ENCODE measurements around the gene INPP5A.
"Not testable (repeated sequence)": the region's sequence is repeated elsewhere in the genome, so short reads cannot be mapped to it uniquely, and the experiment has no call there.

INPP5A gene

DNA sequence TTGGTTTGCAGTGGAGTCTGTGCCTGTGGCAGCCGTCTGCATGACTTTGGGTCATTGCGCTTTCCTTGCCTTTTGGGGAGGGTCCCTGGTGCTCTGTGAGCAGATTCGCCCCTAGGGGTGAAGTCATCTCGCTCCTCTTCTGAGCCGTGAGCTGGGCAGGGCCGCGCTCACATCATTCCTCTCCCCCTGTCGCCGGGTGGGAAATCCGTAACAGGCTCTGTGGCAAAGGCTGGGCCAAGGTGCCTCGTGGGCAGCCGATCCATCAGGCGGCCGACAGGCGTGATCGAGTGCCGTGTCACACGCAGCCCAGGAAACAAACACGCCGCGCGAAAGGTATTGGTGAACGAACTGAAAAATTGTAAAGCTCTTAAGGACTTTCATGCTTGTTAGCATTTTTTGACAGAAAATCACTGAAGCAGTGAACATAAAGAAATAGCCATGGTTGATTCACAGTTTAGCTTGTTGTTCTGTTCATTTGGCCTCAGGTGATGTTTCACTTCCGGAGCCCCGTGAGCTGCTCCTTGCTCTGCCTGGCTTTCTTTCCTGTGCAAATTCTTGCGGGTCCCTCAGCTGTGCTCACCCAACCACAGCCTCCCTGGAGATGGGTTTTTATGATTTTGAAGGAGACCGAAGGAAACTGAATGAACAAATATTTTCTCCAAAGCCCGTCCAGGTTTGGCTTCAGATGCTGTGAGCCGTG, 126.2 kb downstream of the INPP5A start:
- no peak for DNase-seq

DNA sequence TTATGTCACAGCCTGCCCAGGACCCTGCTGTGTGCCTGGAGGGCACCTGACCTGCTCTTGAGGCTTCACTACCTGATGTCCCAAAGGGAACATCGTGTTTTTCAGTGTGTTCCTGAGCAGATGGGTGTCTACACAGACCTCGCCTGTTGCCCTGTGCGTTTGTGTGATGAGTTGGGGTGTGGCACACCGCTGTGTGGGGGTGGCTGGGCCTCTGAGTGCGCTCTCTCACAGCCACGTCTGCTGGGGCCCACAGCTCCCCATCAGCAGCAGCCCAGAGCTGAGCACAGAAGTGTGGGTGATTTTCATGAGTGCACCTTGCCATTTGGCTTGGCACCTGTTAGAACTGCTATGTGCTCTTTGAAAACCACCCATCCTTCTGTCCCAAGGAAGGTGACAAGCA, 126.8 kb downstream of the INPP5A start:
- no peak for DNase-seq

DNA sequence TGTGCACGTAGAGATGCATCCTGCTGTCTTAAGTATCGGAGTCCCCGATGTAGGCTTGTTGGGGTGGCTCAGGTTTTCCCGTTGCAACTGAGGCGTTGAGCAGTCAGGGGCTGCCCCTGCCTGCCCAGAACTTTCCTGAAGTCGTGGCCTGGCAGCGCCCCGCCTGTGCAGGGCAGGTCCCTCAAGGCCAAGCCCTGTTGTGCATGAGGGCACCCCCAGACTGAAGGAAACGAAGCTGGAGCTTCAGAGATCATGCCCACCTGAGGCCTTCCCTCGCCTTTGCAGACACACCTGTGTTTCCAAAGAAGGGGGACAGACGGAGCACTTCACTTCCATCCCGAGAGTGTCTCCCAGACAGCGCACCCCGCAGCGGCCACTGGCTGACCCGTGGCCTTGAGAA, 127.3 kb downstream of the INPP5A start:
- DNase-seq, result no peak

DNA sequence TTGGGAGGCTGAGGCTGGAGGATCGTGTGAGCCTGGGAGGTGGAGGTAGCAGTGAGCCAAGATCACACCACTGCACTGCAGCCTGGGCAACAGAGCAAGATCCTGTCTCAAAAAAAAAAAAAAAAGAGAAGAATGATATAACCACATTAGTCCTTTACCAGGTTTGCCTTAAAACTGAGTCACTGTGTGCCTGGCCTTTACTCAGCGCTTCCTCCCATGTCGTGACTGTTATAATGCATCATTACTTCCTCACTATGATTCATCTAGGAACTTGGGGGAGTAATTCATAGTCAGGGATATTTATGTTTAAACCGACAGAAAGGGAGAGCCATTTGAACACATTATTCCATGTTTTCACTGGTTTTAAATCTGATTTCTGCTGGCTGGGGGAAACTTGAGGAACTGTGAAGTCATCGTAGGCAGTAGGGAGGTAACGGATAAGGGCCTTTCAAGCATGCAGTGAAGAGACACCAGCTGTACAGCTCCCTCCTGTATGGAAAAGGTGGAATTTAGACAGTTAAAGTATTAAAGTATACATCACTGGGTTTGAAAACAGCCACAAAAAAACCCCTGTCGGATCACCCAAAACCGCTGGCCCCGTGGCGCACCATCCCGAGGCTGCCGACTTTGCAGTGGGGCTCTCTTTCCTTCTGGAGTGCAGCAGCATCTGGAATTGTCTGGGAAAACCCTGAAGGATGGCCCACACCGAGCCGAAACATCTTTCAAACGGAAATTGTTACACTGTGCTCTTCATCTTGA, 128.5 kb downstream of the INPP5A start:
- DNase-seq, result no peak

DNA sequence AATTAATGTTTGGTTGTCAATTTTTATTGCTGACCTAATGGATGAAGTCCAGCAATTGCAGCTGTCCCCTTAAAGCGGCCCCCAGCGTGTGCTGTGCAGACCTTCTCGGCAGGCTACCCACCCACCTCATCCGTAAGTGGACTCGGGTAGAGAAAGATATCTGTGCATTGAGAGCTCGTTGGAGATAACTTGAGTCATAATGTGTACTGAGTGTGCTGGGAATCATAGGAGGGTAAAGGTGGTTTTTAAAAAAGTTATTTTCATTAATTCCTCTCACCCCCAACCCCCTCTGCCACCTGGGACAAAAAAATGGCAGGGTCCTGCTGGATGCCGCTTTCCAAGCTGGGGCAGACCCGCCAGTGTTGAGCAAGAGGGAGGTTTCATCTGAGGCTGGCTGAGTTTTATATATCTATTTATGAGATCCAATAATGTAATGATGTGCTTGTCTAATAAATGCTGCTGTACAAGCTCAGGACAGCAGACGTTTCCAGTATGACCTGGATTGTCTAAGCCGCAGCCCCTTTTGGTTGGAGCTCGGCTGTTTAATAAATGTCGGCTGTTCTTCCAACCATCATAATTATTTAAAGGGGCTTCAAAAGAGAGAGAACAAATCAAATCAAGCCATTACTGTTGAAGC, 129.2 kb downstream of the INPP5A start:
- DNase-seq, result no peak

DNA sequence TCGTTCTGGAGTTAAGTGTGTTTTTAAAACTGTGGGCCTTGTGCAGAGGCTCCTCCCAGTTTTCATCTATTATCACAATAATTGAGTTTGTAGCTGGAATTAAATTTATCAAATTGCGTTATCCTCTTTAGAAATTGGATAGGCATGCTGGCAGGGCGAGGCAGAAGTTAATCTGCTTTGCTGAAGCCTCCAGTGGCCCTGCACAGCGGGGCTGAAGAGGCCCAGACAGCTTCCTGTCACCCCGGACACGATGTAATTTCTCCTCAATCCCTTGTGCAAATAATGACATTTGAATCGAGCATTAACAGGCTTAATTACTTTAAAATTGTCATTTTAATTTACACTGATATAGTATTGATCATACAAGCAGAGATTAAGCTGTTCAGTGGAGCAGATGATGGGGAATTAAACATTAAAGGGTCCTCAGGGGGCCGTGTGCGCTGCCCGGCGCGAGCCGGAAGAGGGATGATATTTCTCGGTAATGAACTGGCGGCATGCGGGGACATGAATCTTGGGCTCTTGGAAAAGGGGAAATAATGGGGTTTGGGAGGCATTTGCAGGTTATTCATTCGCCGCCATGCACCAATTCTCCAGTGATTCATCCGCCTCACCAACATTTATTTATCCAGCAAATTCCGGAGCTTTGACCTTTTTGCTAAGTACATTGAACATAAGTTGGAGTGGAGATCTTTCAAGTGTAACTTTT, 129.9 kb downstream of the INPP5A start:
- DNase-seq, result no peak

DNA sequence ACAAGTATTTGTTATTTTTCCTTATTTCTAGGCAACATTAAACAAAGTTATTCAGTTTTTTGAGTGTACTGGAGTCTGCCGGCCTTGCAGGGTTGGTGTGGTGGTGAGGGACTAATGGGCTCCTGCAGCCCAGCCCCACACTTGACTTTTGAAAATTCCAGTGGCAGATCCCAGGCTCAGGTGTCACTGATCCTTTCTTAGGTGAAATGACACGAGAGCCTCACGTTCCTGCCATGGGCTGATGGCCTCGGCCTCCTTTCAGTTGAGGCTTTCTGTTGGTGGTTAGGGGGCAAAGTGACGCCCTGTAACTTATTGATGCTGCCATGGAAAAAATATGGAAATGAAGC, 130.4 kb downstream of the INPP5A start:
- no peak for DNase-seq

DNA sequence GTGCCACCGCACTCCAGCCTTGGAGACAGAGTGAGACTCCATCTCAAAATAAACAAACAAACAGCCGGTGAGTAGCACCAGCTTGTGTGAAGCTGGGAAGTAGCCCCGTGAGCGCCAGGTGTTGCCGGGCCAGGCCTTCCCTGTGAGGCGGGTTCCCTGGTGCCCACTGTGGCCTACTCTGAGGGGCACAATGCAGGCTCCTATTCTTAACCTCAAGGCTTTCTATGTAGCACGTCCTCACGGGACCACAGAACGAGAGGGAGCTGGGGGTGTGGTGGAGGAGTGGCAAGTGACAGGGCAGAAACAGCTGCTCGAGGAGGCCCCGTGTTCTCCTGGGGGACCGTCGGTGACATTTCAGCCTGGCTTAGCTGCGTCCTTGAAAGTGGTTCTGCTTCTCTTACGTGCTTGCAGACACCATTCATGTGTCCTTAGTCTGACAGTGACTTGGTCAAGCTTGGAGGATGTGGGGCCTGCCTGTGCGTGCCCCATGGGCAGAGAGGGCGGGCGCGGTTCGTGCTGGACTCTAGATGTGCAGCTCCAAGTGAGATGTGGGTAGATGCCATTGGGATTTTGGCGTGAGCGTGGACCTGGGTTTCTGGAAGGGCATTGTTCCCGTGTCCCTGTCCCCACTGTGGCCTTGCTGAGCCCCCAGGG, 131.7 kb downstream of the INPP5A start:
- no peak for DNase-seq

DNA sequence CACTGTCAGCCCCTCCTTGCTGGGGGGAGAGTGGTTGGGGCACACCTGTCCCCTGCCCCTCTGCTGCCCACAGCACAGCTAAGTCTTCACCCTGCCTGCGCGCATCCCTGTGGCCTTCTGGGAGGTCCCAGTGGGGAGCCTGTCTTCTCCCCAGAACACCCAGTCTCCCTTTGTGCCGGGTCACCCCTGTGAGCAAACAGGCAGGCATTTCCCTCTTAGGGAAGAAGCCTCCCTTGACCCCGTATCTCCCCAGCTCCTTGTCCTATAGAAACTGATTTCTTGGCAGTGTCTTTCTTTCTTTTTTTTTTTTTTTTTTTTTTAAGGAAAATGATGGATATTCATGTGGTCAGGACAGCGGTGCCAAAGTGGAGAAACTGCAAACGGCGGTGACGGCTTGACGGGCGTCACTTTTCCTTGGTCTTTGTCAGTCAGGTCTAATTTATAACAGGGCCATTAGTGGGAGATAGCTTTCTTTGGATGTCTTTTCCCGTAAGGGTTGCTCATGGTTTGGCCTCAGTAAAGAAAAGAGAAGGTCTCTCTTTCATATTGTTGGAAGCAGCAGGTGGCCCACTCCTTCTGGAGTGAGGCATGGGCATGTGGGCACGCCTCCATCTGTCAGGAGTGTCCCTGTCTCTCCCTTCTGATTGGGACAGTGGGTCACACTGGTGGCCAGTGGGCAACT, 133.1 kb downstream of the INPP5A start:
- DNase-seq, result no peak

DNA sequence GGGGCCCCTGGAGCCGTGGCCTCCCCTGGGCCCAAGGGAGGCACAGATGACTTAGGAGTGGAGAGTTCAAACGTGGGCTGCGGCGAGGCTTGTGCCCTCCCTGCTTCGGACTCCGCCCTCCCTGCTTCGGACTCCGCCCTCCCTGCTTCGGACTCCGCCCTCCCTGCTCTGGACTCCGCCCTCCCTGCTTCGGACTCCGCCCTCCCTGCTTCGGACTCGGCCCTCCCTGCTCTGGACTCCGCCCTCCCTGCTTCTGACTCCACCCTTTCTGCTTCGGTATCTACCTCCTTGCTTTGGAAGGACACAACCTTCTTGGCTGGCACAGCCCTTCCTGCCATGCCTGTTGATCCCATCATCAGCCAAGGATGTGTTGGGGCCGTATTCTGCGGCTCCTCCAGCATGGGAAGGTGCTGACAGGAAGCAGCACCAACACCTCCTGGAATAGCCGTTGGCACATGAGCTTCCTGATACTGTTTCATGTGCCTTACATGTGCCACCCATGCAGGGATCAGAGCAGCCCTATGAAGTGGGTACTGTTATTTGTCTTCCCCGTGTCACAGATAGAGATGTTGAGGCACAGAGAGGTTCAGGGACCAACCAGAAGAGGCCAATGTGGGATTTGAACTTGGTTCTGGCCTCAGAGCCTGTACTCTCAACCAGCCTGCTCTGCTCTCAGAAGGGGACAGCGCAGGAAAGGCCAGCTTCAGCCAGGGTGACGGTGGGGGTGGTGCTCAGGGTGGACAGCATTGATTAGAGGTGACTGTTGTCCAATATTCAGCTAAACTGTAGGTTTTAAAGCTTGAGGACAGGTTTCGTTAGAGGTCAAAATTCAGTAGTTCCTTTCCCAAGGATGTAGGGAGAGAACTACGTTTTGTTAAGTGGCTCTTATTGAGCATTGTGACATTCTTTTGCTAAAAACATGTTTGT, 133.9 kb downstream of the INPP5A start:
- DNase-seq, result no peak

DNA sequence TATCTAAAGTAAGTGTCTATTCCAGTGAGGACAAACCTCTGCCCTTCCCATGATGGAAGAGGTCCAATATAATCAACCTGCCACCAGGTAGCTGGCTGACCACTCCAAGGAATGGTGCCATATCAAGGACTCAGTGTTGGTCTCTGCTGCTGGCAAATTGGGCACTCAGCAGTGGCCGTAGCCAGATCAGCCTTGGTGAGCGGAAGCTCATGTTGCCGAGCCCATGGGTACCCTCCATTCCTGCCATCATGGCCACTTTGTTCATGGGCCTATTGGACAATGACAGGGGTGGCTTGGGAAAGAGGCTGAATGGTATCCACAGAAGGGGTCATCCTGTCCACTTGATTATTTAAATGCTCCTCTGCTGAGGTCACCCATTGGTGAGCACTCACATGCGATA, 136.2 kb downstream of the INPP5A start:
- not testable (repeated sequence) for DNase-seq

DNA sequence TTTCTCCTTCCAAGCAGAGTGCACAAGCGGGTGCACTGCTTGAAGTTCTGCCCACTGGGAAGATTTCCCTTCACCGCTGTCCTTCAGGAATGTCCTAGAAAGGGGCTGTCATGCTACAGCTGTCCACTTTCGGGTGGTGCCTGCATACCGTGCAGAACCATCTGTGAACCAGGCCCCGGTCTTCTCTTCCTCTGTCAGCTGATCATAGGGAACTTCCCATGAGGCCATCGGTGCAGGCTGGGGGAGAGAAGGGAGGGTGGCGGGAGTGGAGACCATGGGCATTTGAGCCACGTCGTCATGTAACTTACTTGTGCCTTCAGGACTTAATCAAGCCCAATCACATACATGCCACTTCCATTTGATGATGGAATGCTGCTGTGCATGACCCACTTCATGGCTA, 136.7 kb downstream of the INPP5A start:
- no peak for DNase-seq

DNA sequence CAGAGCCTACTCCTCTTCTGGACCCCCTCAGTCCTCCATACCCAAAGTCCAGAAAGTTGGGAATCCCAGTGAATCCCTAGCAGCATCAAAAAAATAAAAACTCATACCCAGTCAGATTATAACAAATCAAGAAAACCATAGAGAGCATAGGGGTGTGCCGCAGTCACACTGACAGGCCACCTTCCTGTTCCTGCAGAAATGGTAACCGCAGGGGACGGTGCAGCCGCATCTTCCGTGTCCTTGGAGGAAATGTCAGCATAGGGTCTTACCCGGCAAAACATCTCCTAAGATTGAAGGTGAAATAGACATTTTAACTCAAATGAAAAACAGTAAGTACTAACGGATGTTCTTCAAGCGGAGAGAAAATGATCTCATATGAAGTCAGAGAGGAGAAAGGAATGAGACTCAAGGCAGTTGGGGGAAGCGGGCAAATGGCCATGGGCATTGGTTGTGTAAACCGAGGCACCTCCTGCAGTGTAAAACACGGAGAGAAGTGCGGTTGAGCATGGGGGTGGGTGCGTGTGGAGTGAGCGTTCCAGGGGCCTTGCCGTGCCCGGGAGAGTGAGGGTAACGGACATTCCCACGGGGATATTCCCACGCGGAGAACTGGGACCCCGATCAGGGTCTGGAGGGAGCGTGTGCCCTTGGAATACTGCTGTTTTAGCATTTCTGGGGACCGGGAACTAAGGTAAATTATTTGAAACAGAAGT, 137.6 kb downstream of the INPP5A start:
- no peak for DNase-seq

DNA sequence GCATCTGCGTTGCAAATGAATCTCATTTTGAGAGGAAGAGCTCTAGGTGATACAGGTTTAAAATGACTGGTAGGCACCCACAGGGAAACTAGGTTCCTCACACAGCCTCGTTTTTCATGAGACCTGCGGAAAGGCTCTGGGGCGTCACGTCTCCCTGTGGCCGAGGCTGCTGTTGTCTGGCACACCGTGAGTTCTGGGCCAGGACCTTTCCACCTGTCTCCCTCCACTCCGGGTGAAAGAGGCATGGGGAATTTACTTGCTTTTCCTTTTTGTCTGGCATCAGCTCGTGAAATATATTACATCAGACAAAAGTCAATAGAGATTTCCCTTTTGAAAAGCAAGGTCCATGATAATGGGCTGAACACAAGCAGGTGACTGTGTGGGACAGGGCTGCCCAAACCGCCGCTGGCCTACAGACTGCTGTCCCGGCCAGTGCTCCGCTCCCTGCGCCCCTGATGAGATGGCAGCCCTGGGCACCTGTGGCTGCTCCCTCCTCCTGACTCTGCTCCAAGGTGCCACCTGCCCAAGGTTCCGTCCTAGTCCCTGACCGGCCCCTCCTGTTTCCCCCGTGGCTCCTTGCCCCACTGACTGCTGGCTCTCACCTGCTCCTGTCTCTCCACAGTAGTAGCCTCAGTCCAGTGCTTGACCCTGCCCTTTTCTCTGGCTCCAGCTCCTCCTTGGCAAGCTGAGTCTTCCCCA, 138.8 kb downstream of the INPP5A start:
- no peak for DNase-seq

DNA sequence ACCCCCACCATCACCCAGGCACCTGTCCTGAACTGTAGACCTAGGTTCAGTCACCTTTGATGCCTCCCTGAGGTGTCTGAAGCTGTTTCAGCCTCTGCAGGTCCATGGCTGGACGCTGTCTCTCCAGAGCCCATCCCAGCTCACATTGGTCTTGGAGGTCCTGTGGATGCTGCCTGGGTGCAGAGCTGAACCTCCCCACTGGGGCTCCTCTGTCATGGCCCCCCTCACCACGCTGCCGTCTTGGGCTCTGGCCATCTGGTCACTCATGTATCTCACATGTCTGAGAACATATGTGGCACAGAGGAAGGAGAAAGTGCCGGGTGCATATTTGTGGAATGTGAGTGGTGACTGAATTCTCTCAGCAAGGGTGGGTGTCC, 139.5 kb downstream of the INPP5A start:
- no peak for DNase-seq

DNA sequence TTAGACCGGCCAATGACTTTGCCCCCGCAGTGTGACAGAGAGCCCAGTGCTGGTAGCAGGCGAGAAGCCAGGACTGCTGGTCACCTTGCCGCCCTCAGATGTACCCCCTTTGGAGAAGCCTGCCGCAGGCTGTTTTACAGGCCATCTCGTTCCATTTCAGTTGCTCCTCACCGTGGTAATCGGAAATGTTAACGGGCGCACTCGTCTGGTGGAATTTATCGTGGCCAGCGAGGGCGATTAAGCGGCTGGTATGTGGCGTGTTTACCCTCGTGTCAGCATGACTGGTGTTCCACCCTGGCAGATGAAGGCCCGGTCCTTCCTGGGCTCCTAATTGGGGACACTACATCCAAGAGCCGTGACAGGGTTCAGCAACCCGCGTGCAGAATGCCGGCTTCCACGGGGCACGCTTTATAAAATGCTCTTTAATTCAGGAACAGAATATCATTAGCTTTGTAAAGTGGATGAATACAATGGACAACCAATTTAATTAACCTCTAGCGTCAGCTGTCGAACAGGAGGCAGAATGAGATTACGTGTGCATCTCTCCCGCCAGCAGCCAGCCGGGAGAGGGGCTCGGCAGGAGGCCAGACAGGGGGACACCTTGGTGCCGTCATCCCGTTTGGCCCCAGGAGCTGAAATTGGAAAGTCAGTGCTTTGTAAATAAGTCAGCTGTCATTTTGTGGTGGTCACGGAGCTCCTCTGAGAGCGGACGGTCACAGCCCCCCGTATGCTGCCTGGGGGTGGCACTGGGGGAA, 140.1 kb downstream of the INPP5A start:
- peak in 1 of 14 donors; percentile 20 for DNase-seq

DNA sequence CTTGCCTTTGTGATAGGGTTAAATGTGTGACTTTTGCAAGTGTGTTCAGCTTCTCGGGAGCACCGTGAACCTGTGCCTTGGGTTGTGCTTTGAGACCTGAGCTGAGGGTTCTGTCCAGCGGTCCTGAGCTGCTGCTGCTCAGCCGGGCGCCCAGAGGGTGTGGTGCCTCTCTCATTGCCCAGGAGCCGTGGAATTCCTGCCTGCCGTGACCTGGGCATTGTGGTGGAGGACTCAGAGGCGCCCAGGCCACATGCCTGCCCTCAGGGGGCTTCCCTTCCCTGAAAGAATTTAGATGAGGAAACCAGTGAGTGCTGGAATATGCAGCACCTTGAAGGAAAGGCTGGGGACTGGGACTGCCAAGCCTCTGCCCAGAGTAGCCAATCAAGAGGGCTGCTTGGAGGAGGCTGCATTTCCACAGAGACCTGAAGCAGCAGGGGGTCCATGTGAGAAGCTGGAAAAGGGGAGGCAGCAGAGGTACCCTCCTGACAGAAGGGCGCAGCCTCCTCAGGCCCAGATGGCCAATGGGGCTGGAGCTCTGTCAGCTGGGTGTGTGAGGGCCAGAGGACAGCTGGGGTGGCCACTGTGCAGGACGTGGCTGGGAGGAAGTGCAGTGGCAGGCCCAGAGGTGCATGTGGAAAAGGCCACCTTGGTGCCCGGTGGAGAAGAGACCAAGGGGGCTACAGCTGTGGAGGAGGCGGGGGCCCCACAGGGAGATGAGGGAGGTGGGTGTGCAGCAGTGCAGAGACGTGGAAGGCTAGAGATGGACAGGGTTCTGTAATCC, 141.0 kb downstream of the INPP5A start:
- DNase-seq, result no peak

DNA sequence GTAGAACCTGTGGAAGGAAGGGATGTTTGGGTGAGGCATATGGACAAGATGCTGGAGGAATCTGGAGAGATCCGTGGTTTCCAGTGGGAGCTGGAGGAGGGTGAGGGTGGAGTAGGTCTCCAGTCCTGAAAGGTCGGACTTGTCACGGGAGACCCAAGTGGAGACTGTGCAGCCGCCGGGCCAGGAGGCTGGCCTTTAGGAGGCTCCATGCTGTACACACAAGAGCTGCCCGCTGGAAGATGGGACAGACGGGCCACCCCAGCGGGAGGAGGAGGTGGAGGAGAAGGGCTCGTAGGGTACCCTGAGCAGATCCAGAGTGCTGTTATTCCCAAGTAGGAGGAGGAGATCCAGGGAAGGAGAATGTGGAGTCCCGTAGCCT, 141.6 kb downstream of the INPP5A start:
- no peak for DNase-seq
